T-helper 1 cell treated with Interleukin-12 subunit alpha and Interleukin-12 subunit beta and Interleukin-4 antibody, amounts not matched to agents 30 μg/mL and 1 μg/mL, for 36 hours (primary cell): ENCODE data around the gene RPL13.
A peak's percentile ranks its signal among the peaks of the same experiment; 100 is the strongest.
"Not testable (repeated sequence)": the region's sequence is repeated elsewhere in the genome, so short reads cannot be mapped to it uniquely, and the experiment has no call there.

Experiments
- H3K27ac Mint-ChIP-seq: one replicate; pipeline ENCODE4 v1.8.0; 2021; ENCODE audit warnings: mild to moderate bottlenecking, mixed read lengths
- H3K27me3 Mint-ChIP-seq: one replicate; pipeline ENCODE4 v1.8.0; 2021; ENCODE audit warnings: low read depth, mixed read lengths
- H3K36me3 Mint-ChIP-seq: one replicate; pipeline ENCODE4 v1.8.0; 2021; ENCODE audit warnings: low read depth, mixed read lengths
- H3K4me1 Mint-ChIP-seq: one replicate; pipeline ENCODE4 v1.8.0; 2021; ENCODE audit warnings: low read depth, mixed read lengths
- H3K4me3 Mint-ChIP-seq: one replicate; pipeline ENCODE4 v1.8.0; 2021; ENCODE audit warnings: mild to moderate bottlenecking, moderate library complexity, mixed read lengths
- H3K9me3 Mint-ChIP-seq: one replicate; pipeline ENCODE4 v1.8.0; 2021; ENCODE audit warnings: mixed read lengths

Gene RPL13

DNA sequence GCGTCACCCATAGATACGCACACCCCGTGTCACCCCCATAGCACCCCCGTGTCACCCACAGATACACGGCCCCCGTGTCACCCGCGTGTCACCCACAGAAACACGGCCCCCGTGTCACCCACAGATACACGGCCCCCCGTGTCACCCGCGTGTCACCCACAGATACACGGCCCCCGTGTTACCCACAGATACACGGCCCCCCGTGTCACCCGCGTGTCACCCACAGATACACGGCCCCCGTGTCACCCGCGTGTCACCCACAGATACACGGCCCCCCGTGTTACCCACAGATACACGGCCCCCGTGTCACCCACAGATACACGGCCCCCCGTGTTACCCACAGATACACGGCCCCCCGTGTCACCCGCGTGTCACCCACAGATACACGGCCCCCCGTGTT lies 27.2 kb downstream of the RPL13 start:
- not testable (repeated sequence) for H3K27ac Mint-ChIP-seq, H3K4me3 Mint-ChIP-seq, H3K36me3 Mint-ChIP-seq, H3K27me3 Mint-ChIP-seq, H3K4me1 Mint-ChIP-seq, H3K9me3 Mint-ChIP-seq

DNA sequence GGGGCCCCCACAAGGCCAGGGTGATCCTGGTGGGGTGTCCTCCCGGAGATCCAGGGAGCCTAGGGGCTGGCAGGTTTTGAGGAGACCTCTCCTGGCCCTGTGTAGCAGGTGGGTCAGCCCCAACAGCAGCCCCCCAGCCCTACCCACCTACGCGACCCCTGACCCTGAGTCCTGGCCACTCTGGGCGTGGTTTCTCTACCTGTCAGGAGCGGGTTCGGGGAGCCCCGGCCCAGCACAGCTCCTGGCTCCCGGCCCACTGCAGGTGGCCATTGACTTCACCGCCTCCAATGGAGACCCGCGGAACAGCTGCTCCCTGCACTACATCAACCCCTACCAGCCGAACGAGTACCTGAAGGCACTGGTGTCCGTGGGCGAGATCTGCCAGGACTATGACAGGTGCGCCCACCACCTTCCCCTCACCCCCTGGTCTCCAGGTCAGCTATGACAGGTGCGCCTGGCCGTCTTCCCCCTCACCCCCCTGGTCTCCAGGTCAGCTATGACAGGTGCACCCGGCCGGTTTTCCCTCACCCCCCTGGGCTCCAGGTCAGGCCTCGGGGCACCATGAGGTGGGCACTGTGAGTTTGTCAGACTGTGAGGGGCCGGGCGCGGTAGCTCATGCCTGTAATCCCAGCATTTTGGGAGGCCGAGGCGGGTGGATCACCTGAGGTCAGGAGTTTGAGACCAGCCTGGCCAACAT lies 28.1 kb downstream of the RPL13 start:
- Mint-ChIP-seq H3K4me1 (peaks cover under 1% of the 10 kb centered on the region), H3K36me3 (no peaks in the 10 kb centered on the region), H3K27me3 (no peaks in the 10 kb centered on the region), H3K27ac (no peak overlapping the region), H3K9me3 (no peaks in the 10 kb centered on the region), H3K4me3 (no peak overlapping the region)

DNA sequence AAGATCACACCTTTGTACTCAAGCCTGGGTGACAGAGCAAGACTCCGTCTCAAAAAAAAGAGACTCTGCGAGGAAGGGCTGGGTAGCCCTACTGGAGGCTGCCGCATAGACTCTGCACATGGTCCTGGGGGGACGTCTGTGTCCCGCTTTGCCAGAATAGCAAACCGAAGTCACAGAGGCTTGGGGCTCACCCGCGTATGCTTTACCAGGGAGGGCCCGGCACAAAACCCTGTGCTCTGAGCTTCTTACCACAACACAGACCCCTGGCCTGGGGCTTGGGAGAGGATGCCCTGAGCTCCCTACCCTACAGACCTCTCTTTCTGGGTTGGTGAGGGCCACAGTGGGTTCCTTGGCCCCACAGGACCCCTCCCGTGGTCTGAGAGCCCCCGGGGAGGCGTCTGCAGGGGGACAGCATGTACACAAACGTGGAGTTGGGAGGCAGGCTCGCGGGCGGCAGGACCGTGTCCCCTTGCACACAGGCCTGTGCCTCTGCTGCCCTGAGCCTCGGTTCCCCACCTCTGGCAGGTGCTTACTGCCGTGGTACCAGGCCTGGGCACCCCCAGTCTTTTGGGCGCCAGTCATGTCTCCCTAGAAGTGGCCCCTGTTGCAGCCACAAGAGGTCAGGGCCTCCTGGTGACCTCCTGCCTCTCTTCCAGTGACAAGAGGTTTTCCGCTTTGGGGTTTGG lies 28.9 kb downstream of the RPL13 start:
- H3K36me3 Mint-ChIP-seq = no peaks in the 10 kb centered on the region
- no peak overlapping the region for H3K27ac Mint-ChIP-seq
- H3K9me3 Mint-ChIP-seq = no peaks in the 10 kb centered on the region
- peaks cover 5% of the 10 kb centered on the region for H3K4me1 Mint-ChIP-seq
- no peak overlapping the region for H3K4me3 Mint-ChIP-seq
- H3K27me3 Mint-ChIP-seq = no peaks in the 10 kb centered on the region

DNA sequence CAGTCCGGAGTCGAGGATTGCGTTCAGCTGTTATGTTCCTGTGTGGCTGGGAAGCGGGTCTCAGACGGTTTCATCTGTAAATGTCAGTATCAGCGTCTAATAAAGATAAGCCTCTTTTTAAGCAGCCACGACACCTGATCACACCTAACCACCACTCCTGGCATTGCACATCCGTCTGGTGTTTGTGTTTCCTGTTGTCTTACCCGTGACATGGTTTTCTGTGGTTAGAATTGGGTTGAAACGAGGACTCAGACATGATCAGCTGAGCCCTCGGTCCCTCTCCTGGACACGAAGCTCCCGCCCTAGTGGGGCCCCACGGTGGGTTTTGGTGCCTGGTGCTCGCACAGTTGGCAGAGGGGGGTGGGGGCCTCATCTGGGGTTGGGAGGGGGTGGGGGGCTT lies 33.4 kb downstream of the RPL13 start:
- H3K9me3 Mint-ChIP-seq = no peaks in the 10 kb centered on the region
- H3K27ac Mint-ChIP-seq = peak overlapping the region; percentile 57
- H3K4me1 Mint-ChIP-seq = peaks cover 5% of the 10 kb centered on the region
- peak overlapping the region; percentile 34 for H3K4me3 Mint-ChIP-seq
- H3K36me3 Mint-ChIP-seq = no peaks in the 10 kb centered on the region
- no peaks in the 10 kb centered on the region for H3K27me3 Mint-ChIP-seq

GRCh38 chr16:89595330-89596060 lies 35.0 kb downstream of the RPL13 start:
- Mint-ChIP-seq H3K4me3 (no peak overlapping the region), H3K9me3 (no peaks in the 10 kb centered on the region), H3K27me3 (no peaks in the 10 kb centered on the region), H3K27ac (no peak overlapping the region), H3K36me3 (no peaks in the 10 kb centered on the region), H3K4me1 (peaks cover 7% of the 10 kb centered on the region)

DNA sequence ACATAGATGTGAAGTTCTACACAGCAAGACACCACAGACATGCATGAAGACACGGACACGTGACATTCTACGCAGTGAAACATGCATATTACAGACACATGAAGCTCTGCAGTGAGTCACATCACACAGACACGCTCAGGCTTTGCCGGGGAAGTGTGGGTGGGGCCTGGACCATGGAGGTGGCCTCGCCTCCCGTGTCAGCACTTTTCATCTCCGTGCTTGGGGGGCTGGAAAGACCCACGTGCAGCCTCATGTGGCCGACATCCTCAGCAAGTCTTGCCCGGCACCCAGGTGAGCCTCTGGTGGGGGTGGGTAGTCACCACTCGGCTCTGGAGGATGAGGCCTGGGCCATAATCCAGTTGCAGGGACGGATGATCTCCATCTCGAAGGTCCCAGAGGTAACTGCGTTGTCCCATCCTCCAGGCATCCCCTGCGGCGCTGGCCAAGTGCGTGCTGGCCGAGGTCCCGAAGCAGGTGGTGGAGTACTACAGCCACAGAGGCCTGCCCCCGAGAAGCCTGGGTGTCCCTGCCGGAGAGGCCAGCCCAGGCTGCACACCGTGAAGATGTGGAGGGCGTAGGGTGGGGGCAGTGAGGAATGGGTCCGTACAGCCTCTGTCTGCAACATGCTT lies 35.7 kb downstream of the RPL13 start:
- Mint-ChIP-seq H3K36me3 (no peaks in the 10 kb centered on the region), H3K27me3 (no peaks in the 10 kb centered on the region), H3K4me3 (no peak overlapping the region), H3K27ac (no peak overlapping the region), H3K9me3 (no peaks in the 10 kb centered on the region), H3K4me1 (peaks cover 7% of the 10 kb centered on the region)

DNA sequence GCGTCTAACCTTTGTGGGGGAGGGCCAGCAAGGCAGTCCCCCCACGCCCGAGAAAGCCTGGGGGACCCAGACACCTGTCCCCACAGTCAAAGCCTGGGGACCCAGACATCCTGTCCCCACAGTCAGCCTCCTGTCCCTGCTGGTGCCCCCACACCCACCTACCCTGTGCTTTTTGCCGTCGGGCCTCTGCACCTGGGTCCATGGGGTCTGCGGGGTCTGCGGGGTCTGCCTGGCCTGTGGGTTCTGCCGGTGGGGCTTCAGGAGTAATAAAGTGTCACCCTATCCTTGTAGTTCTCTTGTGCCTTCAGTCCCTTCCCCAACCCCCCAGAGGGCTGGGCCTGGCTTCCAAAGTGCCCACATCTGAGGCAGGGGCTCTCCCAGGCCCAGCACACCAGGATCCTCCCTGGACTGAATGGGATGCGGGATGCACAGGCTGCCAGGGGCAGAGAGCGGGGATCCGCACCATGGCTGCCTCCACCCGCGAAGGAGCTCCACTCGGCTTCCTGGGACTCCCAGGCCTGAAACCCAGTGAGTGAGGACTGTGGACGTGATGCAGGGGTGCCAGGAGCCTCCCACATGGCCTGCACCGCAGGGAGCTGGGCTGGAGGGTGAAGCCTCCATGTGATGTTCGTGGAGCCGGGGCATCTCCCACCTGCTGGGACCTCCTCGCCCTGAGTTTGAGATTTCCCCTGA lies 36.6 kb downstream of the RPL13 start:
- peaks cover 7% of the 10 kb centered on the region for H3K4me1 Mint-ChIP-seq
- no peaks in the 10 kb centered on the region for H3K27me3 Mint-ChIP-seq
- no peaks in the 10 kb centered on the region for H3K9me3 Mint-ChIP-seq
- no peaks in the 10 kb centered on the region for H3K36me3 Mint-ChIP-seq
- no peak overlapping the region for H3K4me3 Mint-ChIP-seq
- no peak overlapping the region for H3K27ac Mint-ChIP-seq

- Mint-ChIP-seq H3K27me3 (peaks cover 4% of the 10 kb centered on the region), H3K4me3 (no peak overlapping the region), H3K36me3 (no peaks in the 10 kb centered on the region), H3K27ac (no peak overlapping the region), H3K4me1 (peaks cover 17% of the 10 kb centered on the region), H3K9me3 (no peaks in the 10 kb centered on the region)
These were observed 37.7 kb downstream of the RPL13 start for GRCh38 chr16:89598199-89598598.

DNA sequence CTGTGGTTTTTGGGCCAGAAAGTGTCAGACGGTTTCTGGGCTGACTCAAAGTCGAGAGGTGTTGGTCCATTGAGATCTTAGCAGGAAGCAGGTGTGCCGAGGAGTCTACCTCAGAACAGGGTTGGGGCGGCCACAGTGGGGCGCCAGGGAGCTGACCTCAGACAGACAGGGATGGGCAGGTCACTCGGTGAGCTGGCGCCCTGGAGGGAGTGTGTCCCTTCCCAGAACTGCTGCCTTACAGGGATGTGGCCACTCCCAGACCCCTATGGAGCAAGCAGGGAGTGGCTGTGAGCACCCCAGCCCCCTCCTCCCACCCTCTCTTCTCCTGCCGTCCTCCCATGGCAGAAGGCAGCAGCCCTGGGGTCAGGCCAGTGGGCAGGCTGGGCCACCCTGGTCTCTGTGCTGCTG lies 39.0 kb downstream of the RPL13 start:
- Mint-ChIP-seq H3K27ac (no peak overlapping the region), H3K27me3 (peaks cover 4% of the 10 kb centered on the region), H3K4me3 (no peak overlapping the region), H3K36me3 (no peaks in the 10 kb centered on the region), H3K4me1 (peaks cover 12% of the 10 kb centered on the region), H3K9me3 (no peaks in the 10 kb centered on the region)

- peaks cover 12% of the 10 kb centered on the region for H3K4me1 Mint-ChIP-seq
- H3K27ac Mint-ChIP-seq = no peak overlapping the region
- H3K9me3 Mint-ChIP-seq = no peaks in the 10 kb centered on the region
- H3K27me3 Mint-ChIP-seq = peaks cover 4% of the 10 kb centered on the region
- no peak overlapping the region for H3K4me3 Mint-ChIP-seq
- H3K36me3 Mint-ChIP-seq = no peaks in the 10 kb centered on the region
These were observed 39.4 kb downstream of the RPL13 start for GRCh38 chr16:89599902-89600301.

- no peak overlapping the region for H3K4me3 Mint-ChIP-seq
- H3K36me3 Mint-ChIP-seq = no peaks in the 10 kb centered on the region
- H3K9me3 Mint-ChIP-seq = no peaks in the 10 kb centered on the region
- H3K27ac Mint-ChIP-seq = no peak overlapping the region
- H3K27me3 Mint-ChIP-seq = peaks cover 4% of the 10 kb centered on the region
- peaks cover 12% of the 10 kb centered on the region for H3K4me1 Mint-ChIP-seq
These were observed 39.9 kb downstream of the RPL13 start for GRCh38 chr16:89600427-89600826.

- Mint-ChIP-seq H3K4me3 (no peak overlapping the region), H3K27ac (no peak overlapping the region), H3K36me3 (no peaks in the 10 kb centered on the region), H3K9me3 (no peaks in the 10 kb centered on the region), H3K27me3 (peaks cover 4% of the 10 kb centered on the region), H3K4me1 (peaks cover 12% of the 10 kb centered on the region)
These were observed 40.5 kb downstream of the RPL13 start for GRCh38 chr16:89600956-89601355.

GRCh38 chr16:89601906-89602272 lies 41.4 kb downstream of the RPL13 start:
- Mint-ChIP-seq H3K4me3 (no peak overlapping the region), H3K27me3 (peaks cover 4% of the 10 kb centered on the region)

DNA sequence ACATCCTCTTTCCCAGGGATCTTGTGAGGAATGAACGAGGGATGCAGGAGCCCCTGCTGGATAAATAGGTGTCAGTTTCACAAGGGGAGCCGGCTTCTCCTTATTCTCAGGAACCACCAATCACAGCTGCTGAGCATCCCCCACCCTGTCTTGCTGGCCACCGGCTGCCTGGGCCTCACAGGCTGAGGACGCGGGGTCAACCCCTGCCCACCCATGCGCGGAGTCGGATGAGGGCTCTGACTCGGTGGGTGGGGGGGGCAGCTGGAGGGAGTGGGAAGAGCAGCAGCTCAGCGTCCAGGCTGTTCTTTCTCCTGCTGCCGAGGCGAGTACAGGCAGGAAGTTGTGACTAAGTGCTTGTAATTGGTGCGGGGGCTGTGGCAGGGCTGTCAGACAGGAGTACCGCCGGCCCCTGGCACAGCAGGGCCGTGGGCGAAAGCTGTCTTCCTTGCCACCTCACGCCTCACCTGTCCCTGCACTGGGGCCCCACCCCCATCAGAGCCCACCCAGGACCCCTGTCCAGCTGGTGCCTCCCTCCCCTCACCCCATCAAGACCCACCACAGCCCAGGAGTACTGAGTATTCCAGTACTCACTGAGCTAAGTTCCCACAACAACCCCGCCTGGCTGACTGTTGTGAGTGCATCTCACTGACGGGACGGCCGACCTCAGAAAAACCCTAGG lies 41.9 kb downstream of the RPL13 start:
- no peak overlapping the region for H3K27ac Mint-ChIP-seq

More at GRCh38 chr16:89601906-89602272, 41.4 kb downstream of the RPL13 start:
- Mint-ChIP-seq H3K9me3 (no peaks in the 10 kb centered on the region), H3K27ac (no peak overlapping the region), H3K4me1 (peaks cover 12% of the 10 kb centered on the region), H3K36me3 (no peaks in the 10 kb centered on the region)

More for the DNA sequence above, 41.9 kb downstream of the RPL13 start:
- H3K9me3 Mint-ChIP-seq = no peaks in the 10 kb centered on the region
- H3K27me3 Mint-ChIP-seq = peaks cover 4% of the 10 kb centered on the region
- H3K4me3 Mint-ChIP-seq = no peak overlapping the region
- peaks cover 12% of the 10 kb centered on the region for H3K4me1 Mint-ChIP-seq
- H3K36me3 Mint-ChIP-seq = no peaks in the 10 kb centered on the region
